ENCODE measurements around the gene PEMT. TPM values are rescaled to one million over a fixed set of nuclear protein-coding genes. Genes with fewer than 3 reads are reported as not detected.
"Not testable (repeated sequence)": the region's sequence is repeated elsewhere in the genome, so short reads cannot be mapped to it uniquely, and the experiment has no call there.

Gene PEMT
- total RNA-seq, 1 experiment from 2014 or later = 25.6 TPM

DNA sequence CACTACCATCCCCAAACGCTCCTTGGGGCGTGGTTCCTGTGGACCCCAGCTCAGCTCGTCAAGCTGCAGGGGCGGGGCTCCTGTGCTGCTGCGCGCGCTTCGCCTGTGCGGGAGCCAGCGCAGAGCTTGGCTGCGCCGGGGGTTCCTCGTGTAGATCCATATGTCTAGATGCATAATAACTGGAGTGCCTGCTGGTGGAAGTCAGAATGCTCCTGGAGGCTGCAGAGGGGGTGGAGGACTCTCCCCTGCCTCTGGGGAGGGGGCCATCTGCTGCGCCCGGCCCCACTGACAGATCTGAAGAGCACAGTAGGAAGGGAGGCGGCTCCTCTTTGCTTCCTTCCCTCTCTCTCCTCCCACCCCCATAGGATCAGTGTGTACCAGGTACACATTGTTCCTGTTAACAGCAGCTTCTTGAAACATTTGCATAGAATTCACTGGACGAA, 99.9 kb downstream of the PEMT start:
- CTCF ChIA-PET = no interaction called here
- no peaks in the 10 kb centered on the region for H3K4me1 Mint-ChIP-seq (ENCODE audit: low read depth, unreplicated experiment)
- intact Hi-C loops (cut with micrococcal nuclease; ENCODE audit: unreplicated experiment) = no loop called here
- H3K4me3 Mint-ChIP-seq (ENCODE audit: low read depth, unreplicated experiment) = no peak overlapping the region
- no peaks in the 10 kb centered on the region for H3K27me3 Mint-ChIP-seq (ENCODE audit: unreplicated experiment)
- no TSS peak for BruUV-seq (replicated peaks)
- no peak for DNase-seq
- no peak overlapping the region for H3K27ac Mint-ChIP-seq (ENCODE audit: unreplicated experiment)
- peaks cover 27% of the 10 kb centered on the region for H3K36me3 Mint-ChIP-seq (ENCODE audit: insufficient read depth, unreplicated experiment)
- no peaks in the 10 kb centered on the region for H3K9me3 Mint-ChIP-seq (ENCODE audit: low read depth, unreplicated experiment)
- TF ChIP-seq, protein P1, sequence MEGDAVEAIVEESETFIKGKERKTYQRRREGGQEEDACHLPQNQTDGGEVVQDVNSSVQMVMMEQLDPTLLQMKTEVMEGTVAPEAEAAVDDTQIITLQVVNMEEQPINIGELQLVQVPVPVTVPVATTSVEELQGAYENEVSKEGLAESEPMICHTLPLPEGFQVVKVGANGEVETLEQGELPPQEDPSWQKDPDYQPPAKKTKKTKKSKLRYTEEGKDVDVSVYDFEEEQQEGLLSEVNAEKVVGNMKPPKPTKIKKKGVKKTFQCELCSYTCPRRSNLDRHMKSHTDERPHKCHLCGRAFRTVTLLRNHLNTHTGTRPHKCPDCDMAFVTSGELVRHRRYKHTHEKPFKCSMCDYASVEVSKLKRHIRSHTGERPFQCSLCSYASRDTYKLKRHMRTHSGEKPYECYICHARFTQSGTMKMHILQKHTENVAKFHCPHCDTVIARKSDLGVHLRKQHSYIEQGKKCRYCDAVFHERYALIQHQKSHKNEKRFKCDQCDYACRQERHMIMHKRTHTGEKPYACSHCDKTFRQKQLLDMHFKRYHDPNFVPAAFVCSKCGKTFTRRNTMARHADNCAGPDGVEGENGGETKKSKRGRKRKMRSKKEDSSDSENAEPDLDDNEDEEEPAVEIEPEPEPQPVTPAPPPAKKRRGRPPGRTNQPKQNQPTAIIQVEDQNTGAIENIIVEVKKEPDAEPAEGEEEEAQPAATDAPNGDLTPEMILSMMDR (IDR thresholded peaks at IDR 0.05; ENCODE audit: unreplicated experiment) = no peak

- no peaks in the 10 kb centered on the region for H3K27me3 Mint-ChIP-seq (ENCODE audit: unreplicated experiment)
- intact Hi-C loops (cut with micrococcal nuclease; ENCODE audit: unreplicated experiment) = no loop called here
- H3K36me3 Mint-ChIP-seq (ENCODE audit: insufficient read depth, unreplicated experiment) = peaks cover 27% of the 10 kb centered on the region
- DNase-seq = no peak
- no peaks in the 10 kb centered on the region for H3K4me1 Mint-ChIP-seq (ENCODE audit: low read depth, unreplicated experiment)
- no peaks in the 10 kb centered on the region for H3K9me3 Mint-ChIP-seq (ENCODE audit: low read depth, unreplicated experiment)
- CTCF ChIA-PET = no interaction called here
- no peak overlapping the region for H3K4me3 Mint-ChIP-seq (ENCODE audit: low read depth, unreplicated experiment)
- BruUV-seq (replicated peaks) = no TSS peak
- TF ChIP-seq, protein P1 (IDR thresholded peaks at IDR 0.05; ENCODE audit: unreplicated experiment) = no peak
- H3K27ac Mint-ChIP-seq (ENCODE audit: unreplicated experiment) = no peak overlapping the region
Measured at GRCh38 chr17:17491031-17491471, 100.5 kb downstream of the PEMT start.

DNA sequence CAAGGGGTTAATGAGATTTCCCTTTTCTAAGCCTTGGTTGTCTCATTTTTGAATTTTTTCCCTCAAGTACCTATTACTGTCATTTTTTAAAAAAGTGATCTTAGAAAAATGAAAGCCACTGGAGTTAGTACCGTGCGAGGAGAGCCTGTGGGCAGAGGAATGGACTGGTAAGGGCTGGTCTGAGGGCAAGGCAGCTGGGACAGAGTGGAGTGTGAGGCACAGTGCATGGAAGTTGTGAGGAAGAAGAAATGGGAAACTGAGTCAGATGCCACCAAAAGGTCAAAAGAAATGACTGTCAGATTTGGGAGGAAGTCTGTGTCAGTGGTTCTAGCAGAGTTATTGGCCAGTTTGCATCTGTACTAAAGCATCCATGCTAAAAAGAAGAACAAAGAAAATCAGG, 103.5 kb downstream of the PEMT start:
- CTCF ChIA-PET = interaction anchor here (0.5 kb wide), 1 partner anchor 48 kb away, joined by 3 read pairs; no protein-coding TSS in a partner anchor
- H3K4me3 Mint-ChIP-seq (ENCODE audit: low read depth, unreplicated experiment) = no peak overlapping the region

DNA sequence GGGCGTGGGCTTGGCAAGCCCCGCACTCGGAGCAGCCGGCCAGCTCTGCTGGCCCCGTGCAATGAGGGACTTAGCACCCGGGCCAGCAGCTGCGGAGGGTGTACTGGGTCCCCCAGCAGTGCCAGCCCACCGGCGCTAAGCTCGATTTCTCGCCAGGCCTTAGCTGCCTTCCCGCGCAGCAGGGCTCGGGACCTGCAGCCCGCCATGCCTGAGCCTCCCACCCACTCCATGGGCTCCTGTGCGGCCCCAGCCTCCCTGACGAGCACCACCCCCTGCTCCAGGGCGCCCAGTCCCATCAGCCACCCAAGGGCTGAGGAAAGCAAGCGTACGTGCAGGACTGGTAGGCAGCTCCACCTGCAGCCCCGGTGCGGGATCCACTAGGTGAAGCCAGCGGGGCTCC, 105.1 kb downstream of the PEMT start:
- BruUV-seq (replicated peaks); CTCF ChIA-PET; H3K4me3 Mint-ChIP-seq (ENCODE audit: low read depth, unreplicated experiment); H3K9me3 Mint-ChIP-seq (ENCODE audit: low read depth, unreplicated experiment); DNase-seq; H3K27ac Mint-ChIP-seq (ENCODE audit: unreplicated experiment); H3K27me3 Mint-ChIP-seq (ENCODE audit: unreplicated experiment); intact Hi-C loops (cut with micrococcal nuclease; ENCODE audit: unreplicated experiment); H3K4me1 Mint-ChIP-seq (ENCODE audit: low read depth, unreplicated experiment): not testable (repeated sequence)
- peaks cover 24% of the 10 kb centered on the region for H3K36me3 Mint-ChIP-seq (ENCODE audit: insufficient read depth, unreplicated experiment)

More for the DNA sequence above, 103.5 kb downstream of the PEMT start:
- peaks cover 33% of the 10 kb centered on the region for H3K36me3 Mint-ChIP-seq (ENCODE audit: insufficient read depth, unreplicated experiment)
- intact Hi-C loops (cut with micrococcal nuclease; ENCODE audit: unreplicated experiment) = no loop called here
- no peak for DNase-seq
- no peaks in the 10 kb centered on the region for H3K9me3 Mint-ChIP-seq (ENCODE audit: low read depth, unreplicated experiment)
- TF ChIP-seq, protein P1 (IDR thresholded peaks at IDR 0.05; ENCODE audit: unreplicated experiment) = no peak
- no peaks in the 10 kb centered on the region for H3K4me1 Mint-ChIP-seq (ENCODE audit: low read depth, unreplicated experiment)
- BruUV-seq (replicated peaks) = no TSS peak
- H3K27ac Mint-ChIP-seq (ENCODE audit: unreplicated experiment) = no peak overlapping the region
- no peaks in the 10 kb centered on the region for H3K27me3 Mint-ChIP-seq (ENCODE audit: unreplicated experiment)

- Mint-ChIP-seq H3K4me3 (ENCODE audit: low read depth, unreplicated experiment) (no peak overlapping the region), H3K27ac (ENCODE audit: unreplicated experiment) (no peak overlapping the region), H3K36me3 (ENCODE audit: insufficient read depth, unreplicated experiment) (peaks cover 24% of the 10 kb centered on the region), H3K4me1 (ENCODE audit: low read depth, unreplicated experiment) (peaks cover 6% of the 10 kb centered on the region), H3K27me3 (ENCODE audit: unreplicated experiment) (no peaks in the 10 kb centered on the region), H3K9me3 (ENCODE audit: low read depth, unreplicated experiment) (no peaks in the 10 kb centered on the region)
- BruUV-seq (replicated peaks) = no TSS peak
- TF ChIP-seq, protein P1 (IDR thresholded peaks at IDR 0.05; ENCODE audit: unreplicated experiment) = no peak
- intact Hi-C loops (cut with micrococcal nuclease; ENCODE audit: unreplicated experiment) = no loop called here
- DNase-seq = no peak
- CTCF ChIA-PET = no interaction called here
Measured at GRCh38 chr17:17485420-17485819, 106.1 kb downstream of the PEMT start.

Data from Calu3 (cell line).